ENCODE data around the gene INKA1.

The INKA1 gene

GRCh38 chr3:49787182-49787464 lies 15.9 kb upstream of the INKA1 start:
- no peak for DNase-seq

DNA sequence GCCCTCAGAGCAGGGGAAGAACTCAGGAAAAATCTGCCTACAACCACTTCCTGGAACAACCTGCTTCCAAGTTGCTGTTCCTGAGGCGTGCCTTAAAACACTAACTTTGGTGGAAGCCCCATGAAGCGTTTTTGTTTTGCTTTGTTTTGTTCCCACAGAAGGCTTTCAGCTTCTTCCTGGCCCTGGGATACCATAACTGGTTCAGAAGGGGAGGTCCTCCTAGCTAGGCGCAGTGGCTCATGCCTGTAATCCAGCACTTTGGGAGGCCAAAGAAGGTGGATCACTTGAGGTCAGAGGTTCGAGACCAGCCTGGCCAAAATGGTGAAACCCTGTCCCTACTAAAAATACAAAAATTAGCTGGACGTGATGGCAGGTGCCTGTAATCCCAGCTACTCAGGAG lies 15.5 kb upstream of the INKA1 start:
- DNase-seq: no peak

DNA sequence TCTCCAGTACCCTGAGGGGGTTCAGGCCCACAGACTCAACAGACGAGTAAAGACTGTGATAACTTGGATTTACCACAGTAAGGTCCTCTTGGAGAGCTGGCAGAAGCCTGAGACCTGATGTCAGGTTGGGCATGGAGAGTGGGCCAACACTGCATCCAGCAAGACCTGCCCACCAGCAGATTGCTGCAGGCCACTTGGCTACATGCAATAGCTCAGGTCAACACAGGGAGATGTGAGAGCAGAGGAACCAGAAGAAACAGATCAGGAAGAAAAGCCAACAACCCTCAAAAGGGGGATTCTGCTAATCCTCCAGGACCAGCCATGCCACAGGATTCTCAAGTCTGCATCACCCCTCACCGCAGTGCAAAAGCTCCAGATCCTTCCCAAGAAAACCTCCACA lies 15.0 kb upstream of the INKA1 start:
- DNase-seq: no peak

- no peak for DNase-seq
Observed at GRCh38 chr3:49790626-49791411, 12.2 kb upstream of the INKA1 start.

DNA sequence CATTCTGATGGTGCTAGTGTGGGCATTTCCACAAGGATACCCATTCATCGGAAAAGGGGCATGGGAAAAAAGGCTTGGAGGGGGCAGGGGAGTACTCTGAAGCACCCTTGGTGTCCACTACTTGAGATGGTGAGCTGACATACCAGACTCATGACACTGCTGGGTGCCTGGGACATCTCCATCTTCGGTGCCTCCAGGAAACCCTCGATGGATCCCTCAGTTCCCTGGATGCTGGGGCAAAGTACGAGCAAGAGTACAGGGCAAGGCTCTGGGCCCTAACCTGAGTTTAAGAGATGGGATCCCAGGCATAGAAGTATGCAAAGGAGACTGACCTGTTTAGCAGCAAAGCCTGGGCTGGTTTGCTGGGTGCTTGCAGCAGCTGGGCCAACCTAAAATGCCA lies 11.5 kb upstream of the INKA1 start:
- no peak for DNase-seq

GRCh38 chr3:49792371-49793150 lies 10.5 kb upstream of the INKA1 start:
- no peak for DNase-seq

- no peak for DNase-seq
Observed at GRCh38 chr3:49793486-49794085, 9.5 kb upstream of the INKA1 start.

- DNase-seq: no peak
Observed at GRCh38 chr3:49794431-49794830, 8.6 kb upstream of the INKA1 start.

GRCh38 chr3:49794926-49795905 lies 7.8 kb upstream of the INKA1 start:
- DNase-seq: no peak

DNA sequence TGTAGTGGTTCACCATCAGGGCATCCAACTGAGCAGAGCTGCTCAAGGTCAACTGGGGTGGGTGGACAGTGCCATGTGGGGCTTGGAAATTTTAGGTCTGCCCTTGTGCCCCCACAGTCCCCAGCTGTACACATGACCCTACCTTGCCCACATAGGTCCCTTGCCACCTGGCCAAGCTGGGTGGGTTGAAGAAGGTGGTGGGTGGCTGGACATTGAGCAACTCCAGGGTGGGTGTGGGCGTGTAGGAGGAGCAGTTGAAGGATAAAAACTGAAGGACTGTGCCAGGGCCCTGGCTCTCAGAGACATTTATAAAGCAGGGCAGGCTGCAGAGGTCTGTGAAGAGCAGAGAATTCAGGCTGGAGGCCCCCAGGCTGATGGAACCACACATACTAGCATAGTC lies 4.0 kb upstream of the INKA1 start:
- DNase-seq: no peak

DNA sequence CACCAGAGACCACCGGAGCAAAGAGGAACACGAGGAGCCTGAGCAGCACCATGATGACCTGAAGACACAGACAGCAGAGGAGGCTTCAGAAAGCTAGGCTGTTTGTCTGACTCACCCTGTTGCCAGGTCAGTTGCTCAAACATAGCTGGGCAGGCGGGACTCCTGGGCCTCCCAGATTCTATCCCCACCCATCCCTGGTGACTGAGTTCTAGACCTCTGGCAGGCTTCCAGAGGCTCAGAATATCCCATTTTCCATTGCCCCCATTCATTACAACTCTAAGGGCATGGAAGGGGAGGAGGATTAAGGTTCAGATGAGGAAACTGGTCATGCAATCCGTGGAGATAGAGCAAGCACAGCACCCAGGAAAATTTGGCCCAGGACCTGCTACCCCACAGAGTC lies 3.3 kb upstream of the INKA1 start, which contains the start of gene CDHR4:
Gene CDHR4, minus strand, starts transcription at position 113 of the 400 bp plus-strand sequence. Its CDS starts 61 bp downstream, at position 52.
- DNase-seq: peak in 1 of 2 experiments; percentile 4

- no peak for DNase-seq
Observed at GRCh38 chr3:49801160-49801559, 1.9 kb upstream of the INKA1 start.

DNA sequence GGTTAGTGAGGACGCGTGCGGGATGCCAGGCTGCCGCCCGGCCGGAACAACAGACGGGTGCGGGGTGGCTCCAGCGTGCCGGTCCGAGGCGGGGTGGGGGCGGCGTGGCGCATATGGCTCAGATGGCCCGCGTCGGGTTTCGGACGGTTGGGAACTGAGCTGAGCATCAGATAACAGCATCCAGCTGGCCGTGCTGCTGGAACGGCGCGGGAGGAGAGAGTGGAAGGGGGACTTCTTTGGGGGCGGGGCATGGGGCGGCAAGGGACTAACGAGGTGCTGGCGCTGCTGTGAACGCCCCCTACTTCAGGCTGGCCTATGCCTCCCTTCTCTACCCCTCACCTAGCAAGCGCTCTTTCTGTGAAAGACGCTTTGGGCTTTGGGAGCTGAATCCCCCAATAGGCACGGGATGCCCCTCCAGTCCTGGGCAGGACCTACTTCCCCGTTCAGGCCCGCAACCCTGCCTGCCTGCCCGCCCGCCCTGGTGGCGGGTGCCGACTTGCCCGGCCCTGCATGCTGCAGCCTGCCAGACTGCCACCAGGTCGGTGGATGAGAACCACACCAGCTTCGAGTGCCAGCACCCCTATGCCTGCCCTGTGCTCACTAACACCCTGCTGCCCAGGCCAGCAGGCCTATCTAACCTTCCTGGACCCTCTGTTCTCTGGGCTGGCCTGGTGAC lies 542 bp downstream of the INKA1 start:
- DNase-seq: peak in 1 of 2 experiments; percentile 37

GRCh38 chr3:49804141-49805041 lies 1.3 kb downstream of the INKA1 start:
- DNase-seq: no peak

- no peak for DNase-seq
Observed at GRCh38 chr3:49805367-49805782, 2.3 kb downstream of the INKA1 start.

DNA sequence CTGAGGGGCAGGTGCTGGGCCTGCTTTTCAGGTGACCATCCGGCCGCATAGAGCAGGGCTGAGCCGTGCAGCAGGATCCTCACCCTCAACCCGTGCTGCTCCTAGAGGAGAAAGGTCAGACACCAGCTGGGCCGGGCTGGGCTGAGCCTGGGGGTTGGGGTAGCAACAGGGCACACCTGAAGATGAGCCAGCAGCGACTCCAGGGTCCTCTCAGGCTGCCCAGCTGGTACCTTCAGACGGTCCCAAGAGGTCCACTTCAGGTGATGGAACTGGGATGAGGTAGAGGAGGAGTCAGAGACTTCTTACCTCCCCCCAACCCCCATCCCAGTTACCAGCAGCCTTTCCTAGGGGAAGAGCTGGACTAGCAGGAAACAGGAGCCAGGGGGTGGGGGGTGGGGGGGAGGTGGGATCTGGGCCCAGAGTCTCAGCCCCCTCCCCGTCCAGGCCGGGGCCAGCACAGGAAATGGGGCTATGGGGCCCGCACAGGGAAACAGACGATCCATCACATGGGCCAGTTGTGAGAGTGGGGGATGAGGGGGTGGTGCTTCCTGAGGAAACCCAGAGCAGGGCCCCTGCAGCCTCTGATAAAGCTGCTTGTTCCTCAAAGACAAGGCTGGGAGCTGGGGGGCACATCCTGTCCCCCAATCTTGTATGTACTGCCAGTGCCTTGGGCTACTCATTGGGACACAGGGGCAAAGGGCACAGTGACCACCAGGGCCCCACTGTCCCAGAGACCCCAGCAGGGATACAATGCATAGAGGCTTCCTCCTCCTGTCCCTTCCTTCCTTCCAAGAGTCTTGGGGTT lies 3.0 kb downstream of the INKA1 start:
- DNase-seq: no peak

DNA sequence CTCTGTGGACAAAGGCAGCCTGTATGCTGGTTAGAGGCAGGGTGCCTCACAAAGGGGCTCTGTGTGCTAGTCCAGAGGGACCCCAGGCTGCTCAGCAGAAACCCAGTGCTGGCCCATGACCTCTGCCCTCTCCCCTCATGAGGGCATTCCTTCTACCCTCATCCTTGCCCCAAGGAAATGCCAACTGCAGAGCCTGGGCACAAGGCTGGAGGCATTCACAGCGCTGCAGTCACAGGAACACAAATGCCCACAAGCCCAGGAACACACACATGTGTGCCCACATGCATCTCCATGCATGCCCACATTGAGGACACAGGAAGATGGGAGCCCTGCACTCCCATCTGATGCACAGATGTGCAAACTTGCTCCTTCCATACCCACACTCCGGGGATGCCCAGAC lies 3.8 kb downstream of the INKA1 start:
- DNase-seq: no peak

DNA sequence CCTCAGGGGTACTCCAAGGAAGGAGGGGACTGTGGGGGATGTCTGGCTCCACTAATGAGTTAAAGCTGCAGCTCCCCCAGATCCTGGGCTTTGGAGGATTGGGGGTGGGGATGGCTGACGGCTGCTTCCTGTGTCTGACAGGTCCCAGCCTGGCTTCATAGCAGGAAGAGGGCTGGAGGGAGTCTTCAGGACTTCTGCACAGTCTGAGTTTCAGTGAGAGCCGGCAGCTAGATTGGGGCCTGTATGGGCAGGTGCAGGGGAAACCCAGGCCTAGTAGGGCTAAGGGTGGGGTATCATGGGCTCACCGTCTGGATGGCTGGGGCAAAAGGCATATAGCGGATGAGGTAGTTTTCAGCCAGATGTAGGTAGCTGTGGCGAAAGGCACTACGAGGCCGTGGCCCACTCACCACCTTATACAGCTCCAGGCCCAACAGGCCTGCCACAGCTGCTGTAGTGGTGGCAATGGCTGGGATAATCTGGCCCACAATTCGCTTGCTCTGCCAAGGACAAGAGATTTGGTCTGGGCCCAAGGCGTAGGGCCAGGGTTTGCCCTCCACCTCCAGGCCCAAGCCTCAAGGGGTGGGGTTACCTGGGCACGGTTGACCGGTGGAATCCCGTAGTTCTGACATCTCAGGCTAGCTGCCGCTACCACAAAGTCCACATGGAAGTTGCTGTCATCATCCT lies 4.5 kb downstream of the INKA1 start:
- DNase-seq: no peak

DNA sequence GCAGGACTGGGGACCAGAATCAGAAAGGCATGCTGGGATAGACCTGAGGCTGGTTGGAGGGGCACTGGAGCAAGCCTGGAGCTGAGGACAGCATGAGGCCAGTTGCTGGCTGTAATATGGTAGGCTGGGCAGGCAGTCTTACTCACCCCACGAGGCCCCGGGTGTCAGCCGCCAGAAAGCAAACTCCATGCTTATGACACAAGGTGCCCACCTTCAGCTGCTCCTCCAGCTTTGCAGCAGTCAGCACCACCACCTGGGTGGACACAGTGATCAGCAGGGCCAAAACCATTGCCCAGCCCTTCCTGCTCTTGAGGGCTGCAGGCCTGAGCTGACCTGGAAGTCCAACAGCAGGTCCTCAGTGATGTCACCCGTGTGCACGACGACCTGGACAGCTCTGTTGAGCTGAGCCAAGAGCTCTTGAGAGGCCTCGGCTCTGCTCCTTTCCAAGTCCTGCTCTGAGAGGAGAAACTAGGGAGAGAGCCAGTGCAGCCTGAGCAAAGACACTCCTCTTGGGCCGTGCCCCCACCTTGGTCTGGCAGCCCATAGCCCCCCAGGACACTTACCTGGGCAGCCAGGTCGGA lies 9.9 kb downstream of the INKA1 start:
- DNase-seq: no peak

All from SW 1271 (cell line).